Amygdala (tissue), 56 donors: ENCODE data around the gene ANKZF1.
A peak's percentile ranks its signal among the peaks of the same experiment; 100 is the strongest.
"Not testable (repeated sequence)": the region's sequence is repeated elsewhere in the genome, so short reads cannot be mapped to it uniquely, and the experiment has no call there.

Source experiments
- DNase-seq, 56 donors: peaks; one replicate each; lab custom pipeline; 2025; lab: John Stamatoyannopoulos, UW

ANKZF1 gene

GRCh38 chr2:219229305-219230058 is at the start of gene ANKZF1, which contains the start of gene ATG9A:
TSS of gene ANKZF1 (plus strand) at chr2:219229806. CDS start at chr2:219230258, 452 bp downstream.
TSS of gene ATG9A (minus strand) at chr2:219229636. CDS start at chr2:219228024, 1,612 bp downstream.
- peak; percentile 53 to 99 (median 98) for DNase-seq

GRCh38 chr2:219180961-219181360 is 48.6 kb upstream of the ANKZF1 start:
- DNase-seq: no peak

- DNase-seq: no peak
Measured at GRCh38 chr2:219181531-219181930, 48.1 kb upstream of the ANKZF1 start.

GRCh38 chr2:219182331-219183150 is 47.1 kb upstream of the ANKZF1 start:
- no peak for DNase-seq

- DNase-seq: no peak
Measured at GRCh38 chr2:219183151-219183772, 46.3 kb upstream of the ANKZF1 start.

- no peak for DNase-seq
Measured at GRCh38 chr2:219184121-219184520, 45.5 kb upstream of the ANKZF1 start.

GRCh38 chr2:219186754-219187456 is 42.7 kb upstream of the ANKZF1 start:
- DNase-seq: no peak

GRCh38 chr2:219197388-219197787 is 32.2 kb upstream of the ANKZF1 start:
- no peak for DNase-seq

- no peak for DNase-seq
Measured at GRCh38 chr2:219198974-219199373, 30.6 kb upstream of the ANKZF1 start.

- DNase-seq: no peak
Measured at GRCh38 chr2:219199470-219200211, 30.0 kb upstream of the ANKZF1 start.

- peak in 1 of 56 donors; percentile 30 for DNase-seq
Measured at GRCh38 chr2:219200502-219201326, 28.9 kb upstream of the ANKZF1 start.

GRCh38 chr2:219201331-219201730 is 28.3 kb upstream of the ANKZF1 start:
- not testable (repeated sequence) for DNase-seq

GRCh38 chr2:219204425-219205164 is 25.0 kb upstream of the ANKZF1 start:
- no peak for DNase-seq

GRCh38 chr2:219205165-219205538 is 24.5 kb upstream of the ANKZF1 start:
- DNase-seq: no peak

GRCh38 chr2:219205981-219206327 is 23.7 kb upstream of the ANKZF1 start:
- no peak for DNase-seq

GRCh38 chr2:219206328-219207133 is 23.1 kb upstream of the ANKZF1 start, which contains the start of gene ZFAND2B:
TSS of gene ZFAND2B (plus strand) at chr2:219206782. CDS start at chr2:219206988, 206 bp downstream.
- peak; percentile 36 to 97 (median 90) for DNase-seq
